Sigmoid colon (tissue), 7 donors: Measurements from ENCODE around the gene ENC1. TPM values are rescaled to one million over a fixed set of nuclear protein-coding genes. Genes with fewer than 3 reads are reported as not detected.

Experiments
- DNase-seq: peaks from one replicate; pipeline ENCODE4 v3.0.0-alpha.2; 2019
- H3K27ac ChIP-seq, 4 donors: fragments of 200-600 bp; sonication (generic); one replicate each; pipeline ENCODE4 v1.5.1; 2016 to 2019; ENCODE audit warnings: mild to moderate bottlenecking in 1 of 4
- H3K27me3 ChIP-seq, 3 donors: fragments of 200-600 bp; sonication (generic); one replicate each; pipeline ENCODE4 v1.5.1; 2019; ENCODE audit warnings: mild to moderate bottlenecking in 1 of 3
- H3K36me3 ChIP-seq, 4 donors: fragments of 200-600 bp; sonication (generic); one replicate each; pipeline ENCODE4 v1.5.1; 2016 to 2019
- H3K4me1 ChIP-seq, 4 donors: fragments of 200-600 bp; sonication (generic); one replicate each; pipeline ENCODE4 v1.5.1; 2017 to 2019
- H3K4me3 ChIP-seq, 4 donors: fragments of 200-600 bp; sonication (generic); one replicate each; pipeline ENCODE4 v1.5.1; 2017 to 2019; ENCODE audit warnings: mild to moderate bottlenecking in 2 of 4, moderate library complexity in 1 of 4
- H3K9me3 ChIP-seq, 4 donors: fragments of 200-600 bp in 3 of 4; sonication (generic) in 3 of 4; one replicate each; pipeline versions ENCODE4 v1.5.1 to v1.6.1; 2013 to 2019
- EP300 ChIP-seq, 4 donors: sonication (generic); formaldehyde crosslinking; IDR thresholded peaks; one replicate each; pipeline ENCODE4 v1.6.1; 2017; ENCODE audit warnings: antibody characterized with exemption in 4 of 4
- POLR2A ChIP-seq, 2 donors: fragments of 450-650 bp; IDR thresholded peaks; one replicate each; pipeline ENCODE4 v1.6.1; 2016; ENCODE audit warnings: antibody characterized with exemption in 2 of 2, mild to moderate bottlenecking in 2 of 2, moderate library complexity in 2 of 2
- POLR2AphosphoS5 ChIP-seq, 4 donors: sonication (generic); formaldehyde crosslinking; IDR thresholded peaks; one replicate each; pipeline ENCODE4 v1.6.1; 2017; ENCODE audit warnings: antibody characterized with exemption in 4 of 4
- WGBS, 2 donors: extraction: QIAGEN DNeasy Blood & Tissue Kit; methylation state at CpG; one replicate each; pipeline ENCODE4 v1.1.7; 2013; 5-methylcytosine and 5-hydroxymethylcytosine counted together
- intact Hi-C: fragments of 100-400 bp; cut with DNase I; formaldehyde crosslinking; loops from one replicate; pipeline ENCODE4 v1.15.1; 2023
- polyA plus RNA-seq, 3 donors: library from polyadenylated mRNA; stranded (reverse); fragments of 200-250 nt; gene quantifications; one replicate each; pipeline ENCODE4 v1.2.3, GENCODE V29; 2013
- total RNA-seq, 4 donors: library from RNA; depleted of rRNA; stranded (reverse); fragments of >200 nt; gene quantifications; one replicate each; pipeline ENCODE4 v1.1.0, GENCODE V29; 2016
- TF ChIP-seq, protein P1 (sequence below), 4 experiments: fragments of 450-650 bp in 3 of 4; fragments of 200-600 bp in 1 of 4; IDR thresholded peaks; one replicate each; pipeline ENCODE4 v1.5.1; 2016 to 2019; ENCODE audit warnings: antibody characterized with exemption in 4 of 4, mild to moderate bottlenecking in 3 of 4, moderate library complexity in 2 of 4
- donor health status: healthy with polysubstance abuse.
- donor health status: Bipolar disorder and iron deficiency.
- donor health status: healthy.

The ENC1 gene
- total and polyA plus RNA-seq, 7 donors, result 3.6 to 19.9 (median 4.9) TPM

DNA sequence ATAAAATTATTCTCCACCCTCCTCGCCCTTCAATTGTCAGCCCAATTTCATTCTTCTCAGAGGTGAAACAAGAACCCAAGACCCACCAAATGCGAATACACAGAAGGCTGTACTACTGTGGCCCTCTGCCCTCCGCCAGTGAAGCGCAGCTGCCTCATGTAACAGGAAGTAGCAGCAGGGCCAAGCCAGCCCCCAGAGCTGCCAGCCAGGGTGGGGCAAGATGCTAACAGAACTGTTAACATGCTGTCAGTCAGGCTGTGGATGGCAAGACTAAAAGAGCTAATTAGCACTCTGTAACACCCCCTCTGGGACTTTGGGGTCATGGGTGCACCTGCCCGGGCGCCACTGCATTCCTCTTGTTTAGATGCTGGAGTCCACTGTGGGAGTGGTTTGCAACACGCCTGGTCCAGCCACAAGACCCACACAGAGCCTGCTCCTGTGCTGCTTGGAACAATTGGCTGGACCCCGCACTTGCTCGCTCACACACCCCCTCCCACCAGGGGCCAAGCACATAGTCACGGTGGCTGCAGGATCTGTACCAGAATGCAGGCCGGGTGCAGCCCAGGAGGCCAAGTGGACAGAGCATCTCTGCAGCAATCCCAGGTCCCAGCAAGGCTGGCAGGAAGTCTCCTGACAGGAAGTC, 30.0 kb upstream of the ENC1 start:
- TF ChIP-seq POLR2A (IDR thresholded peaks at IDR 0.05) (no peak), POLR2AphosphoS5 (IDR thresholded peaks at IDR 0.05) (no peak), EP300 (IDR thresholded peaks at IDR 0.05) (no peak)
- TF ChIP-seq, protein P1, sequence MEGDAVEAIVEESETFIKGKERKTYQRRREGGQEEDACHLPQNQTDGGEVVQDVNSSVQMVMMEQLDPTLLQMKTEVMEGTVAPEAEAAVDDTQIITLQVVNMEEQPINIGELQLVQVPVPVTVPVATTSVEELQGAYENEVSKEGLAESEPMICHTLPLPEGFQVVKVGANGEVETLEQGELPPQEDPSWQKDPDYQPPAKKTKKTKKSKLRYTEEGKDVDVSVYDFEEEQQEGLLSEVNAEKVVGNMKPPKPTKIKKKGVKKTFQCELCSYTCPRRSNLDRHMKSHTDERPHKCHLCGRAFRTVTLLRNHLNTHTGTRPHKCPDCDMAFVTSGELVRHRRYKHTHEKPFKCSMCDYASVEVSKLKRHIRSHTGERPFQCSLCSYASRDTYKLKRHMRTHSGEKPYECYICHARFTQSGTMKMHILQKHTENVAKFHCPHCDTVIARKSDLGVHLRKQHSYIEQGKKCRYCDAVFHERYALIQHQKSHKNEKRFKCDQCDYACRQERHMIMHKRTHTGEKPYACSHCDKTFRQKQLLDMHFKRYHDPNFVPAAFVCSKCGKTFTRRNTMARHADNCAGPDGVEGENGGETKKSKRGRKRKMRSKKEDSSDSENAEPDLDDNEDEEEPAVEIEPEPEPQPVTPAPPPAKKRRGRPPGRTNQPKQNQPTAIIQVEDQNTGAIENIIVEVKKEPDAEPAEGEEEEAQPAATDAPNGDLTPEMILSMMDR (IDR thresholded peaks at IDR 0.05), result no peak
- whole genome bisulfite sequencing, 2 donors, result 76 to 89% methylated on average over 11 of the region's 11 CpGs
- H3K4me1 ChIP-seq, result peaks cover 0 to 13% (median 5%) of the 10 kb centered on the region in 4 donors
- H3K9me3 ChIP-seq, result no peaks in the 10 kb centered on the region
- intact Hi-C loops, result loop anchor here (5.0 kb wide), 1 partner anchor 247 kb away; no protein-coding TSS in a partner anchor
- no peak overlapping the region for H3K27ac ChIP-seq
- no peak for DNase-seq
- no peak overlapping the region for H3K4me3 ChIP-seq
- H3K27me3 ChIP-seq, result no peaks in the 10 kb centered on the region
- no peaks in the 10 kb centered on the region for H3K36me3 ChIP-seq

DNA sequence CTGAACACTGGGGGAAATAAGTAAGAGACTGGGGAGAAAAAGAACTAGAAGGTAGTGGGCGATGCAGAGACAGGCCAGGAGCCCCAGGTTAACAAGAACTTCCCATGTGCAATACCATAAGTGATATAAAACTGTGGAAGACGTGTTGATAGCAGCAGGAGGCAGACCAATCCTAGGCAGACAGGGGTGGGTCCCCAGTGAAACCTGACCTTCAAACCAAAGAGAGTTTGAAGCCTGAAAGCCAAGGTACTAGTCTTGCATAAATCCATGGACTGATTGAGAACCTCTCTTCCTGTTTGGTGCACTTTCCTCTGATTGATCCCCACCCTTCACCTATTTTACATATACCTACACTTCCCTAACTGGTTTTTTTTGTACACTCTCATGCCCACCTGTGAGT, 29.3 kb upstream of the ENC1 start:
- intact Hi-C loops, result loop anchor here (5.0 kb wide), 1 partner anchor 247 kb away; no protein-coding TSS in a partner anchor
- no peak for DNase-seq
- Histone ChIP-seq H3K4me1 (peaks cover 0 to 13% (median 5%) of the 10 kb centered on the region in 4 donors), H3K9me3 (no peaks in the 10 kb centered on the region), H3K36me3 (no peaks in the 10 kb centered on the region), H3K4me3 (no peak overlapping the region), H3K27ac (no peak overlapping the region), H3K27me3 (no peaks in the 10 kb centered on the region)
- WGBS, 2 donors, result 72 to 88% methylated on average over 2 of the region's 2 CpGs
- TF ChIP-seq POLR2A (IDR thresholded peaks at IDR 0.05), result no peak
- TF ChIP-seq EP300 (IDR thresholded peaks at IDR 0.05), result no peak
- TF ChIP-seq, protein P1 (IDR thresholded peaks at IDR 0.05), result no peak
- no peak for TF ChIP-seq POLR2AphosphoS5 (IDR thresholded peaks at IDR 0.05)

DNA sequence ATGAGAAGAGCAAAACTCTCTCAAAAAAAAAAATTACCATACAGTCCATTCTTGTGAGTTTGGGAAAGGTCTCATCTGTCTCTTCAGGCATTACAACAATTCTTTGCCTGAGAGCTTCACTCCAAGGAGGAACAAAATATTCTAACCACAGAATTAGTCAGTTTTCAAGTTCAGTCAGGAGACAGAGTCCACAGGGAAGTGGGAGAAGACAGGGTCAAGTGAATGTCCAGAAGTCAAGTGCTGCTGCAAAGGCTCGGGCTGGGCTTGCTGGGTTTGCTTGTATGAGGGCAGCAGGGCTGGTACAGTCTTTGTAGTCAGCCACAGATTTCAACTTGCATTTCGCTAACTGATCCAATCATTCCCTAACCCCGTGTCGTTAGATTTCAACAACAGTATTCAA, 26.9 kb upstream of the ENC1 start:
- no peaks in the 10 kb centered on the region for H3K9me3 ChIP-seq
- no peaks in the 10 kb centered on the region for H3K27me3 ChIP-seq
- no peak overlapping the region for H3K4me3 ChIP-seq
- DNase-seq, result no peak
- no peaks in the 10 kb centered on the region for H3K36me3 ChIP-seq
- intact Hi-C loops, result no loop called here
- TF ChIP-seq EP300 (IDR thresholded peaks at IDR 0.05) (no peak), POLR2A (IDR thresholded peaks at IDR 0.05) (no peak), POLR2AphosphoS5 (IDR thresholded peaks at IDR 0.05) (no peak)
- TF ChIP-seq, protein P1 (IDR thresholded peaks at IDR 0.05), result no peak
- 83 to 85% methylated on average over 4 of the region's 4 CpGs for WGBS, 2 donors
- H3K4me1 ChIP-seq, result no peaks in the 10 kb centered on the region
- no peak overlapping the region for H3K27ac ChIP-seq

DNA sequence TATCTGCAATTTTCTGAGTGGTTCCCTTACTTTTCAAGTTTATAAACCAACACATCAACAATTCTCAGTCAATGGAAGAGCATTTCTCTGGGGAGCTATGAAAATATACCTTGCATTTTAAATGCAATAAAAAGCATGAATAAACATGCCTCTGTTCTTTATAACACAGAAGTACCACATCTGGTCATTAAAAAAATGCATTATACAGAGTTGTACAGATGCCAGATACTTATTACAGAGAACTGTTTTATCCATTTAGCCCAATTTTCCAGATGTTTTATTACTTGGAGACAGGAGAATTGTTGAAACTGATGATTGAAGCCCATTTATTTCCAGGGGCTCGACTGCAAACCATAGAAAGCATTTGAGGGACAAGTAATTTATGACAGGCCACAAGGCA, 25.3 kb upstream of the ENC1 start:
- Histone ChIP-seq H3K4me3 (no peak overlapping the region), H3K9me3 (no peaks in the 10 kb centered on the region), H3K27ac (no peak overlapping the region), H3K4me1 (no peaks in the 10 kb centered on the region), H3K36me3 (no peaks in the 10 kb centered on the region), H3K27me3 (no peaks in the 10 kb centered on the region)
- TF ChIP-seq POLR2A (IDR thresholded peaks at IDR 0.05) (no peak), EP300 (IDR thresholded peaks at IDR 0.05) (no peak), POLR2AphosphoS5 (IDR thresholded peaks at IDR 0.05) (no peak)
- TF ChIP-seq, protein P1 (IDR thresholded peaks at IDR 0.05), result no peak
- intact Hi-C loops, result no loop called here
- no peak for DNase-seq
- WGBS, 2 donors, result 76 to 81% methylated on average over 1 of the region's 1 CpG

DNA sequence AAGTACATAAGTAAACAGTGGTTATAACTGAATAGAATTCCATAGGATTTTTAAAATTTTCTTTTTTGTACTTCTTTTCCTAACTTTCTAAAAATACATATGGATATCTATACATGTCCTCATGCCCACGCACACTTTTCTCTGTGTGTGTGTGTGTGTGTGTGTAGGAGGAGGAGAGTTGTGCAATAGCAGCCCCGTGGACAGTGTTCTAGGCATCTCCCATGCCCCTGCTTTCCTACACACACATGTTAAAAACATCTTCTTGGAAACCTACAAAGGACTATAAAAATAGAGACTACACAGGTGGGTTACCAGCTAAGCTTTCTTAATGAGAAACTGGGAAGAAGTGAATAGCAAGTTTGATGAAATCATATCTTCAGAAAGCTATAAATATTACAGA, 24.7 kb upstream of the ENC1 start:
- no peaks in the 10 kb centered on the region for H3K27me3 ChIP-seq
- TF ChIP-seq POLR2AphosphoS5 (IDR thresholded peaks at IDR 0.05) (no peak), EP300 (IDR thresholded peaks at IDR 0.05) (no peak), POLR2A (IDR thresholded peaks at IDR 0.05) (no peak)
- TF ChIP-seq, protein P1 (IDR thresholded peaks at IDR 0.05), result no peak
- H3K4me1 ChIP-seq, result no peaks in the 10 kb centered on the region
- intact Hi-C loops, result no loop called here
- no peak overlapping the region for H3K27ac ChIP-seq
- 57 to 66% methylated on average over 2 of the region's 2 CpGs for WGBS, 2 donors
- H3K9me3 ChIP-seq, result no peaks in the 10 kb centered on the region
- no peak for DNase-seq
- H3K36me3 ChIP-seq, result no peaks in the 10 kb centered on the region
- H3K4me3 ChIP-seq, result no peak overlapping the region
